ENCODE results near the gene EIPR1.

DNA sequence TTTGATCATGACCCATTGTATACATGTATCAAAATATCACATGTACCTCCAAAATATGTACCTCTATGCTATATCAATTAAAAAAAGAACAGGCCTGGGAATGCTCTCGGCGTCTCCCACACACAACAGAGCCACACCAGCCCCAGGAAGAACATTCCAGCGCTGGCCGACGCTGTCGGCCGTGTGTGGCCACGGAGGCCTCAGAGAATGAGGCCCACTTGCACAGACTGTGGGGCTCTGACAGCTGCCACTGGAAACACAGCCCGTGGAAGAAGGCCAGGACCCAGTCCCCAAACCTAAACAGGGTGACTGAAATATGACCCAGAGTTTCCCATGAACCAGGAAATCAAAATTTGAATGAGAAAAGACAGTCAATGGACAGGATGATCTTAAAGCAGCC lies 69.7 kb downstream of the EIPR1 start:
- TF ChIP-seq NR3C1 (IDR thresholded peaks at IDR 0.05) (no peak), POLR2A (IDR thresholded peaks at IDR 0.05; ENCODE audit: low read length) (no peak), RAD21 (conservative IDR thresholded peaks at IDR 0.05 in 1 of 2, IDR thresholded peaks at IDR 0.05 in 1 of 2) (no peak), MAFK (IDR thresholded peaks at IDR 0.05; ENCODE audit: partially characterized antibody) (no peak), HOXB13 (CRISPR knock-in tag; IDR thresholded peaks at IDR 0.05; ENCODE audit: low read depth) (no peak), JUN (IDR thresholded peaks at IDR 0.05) (no peak)
- TF ChIP-seq, protein P1, sequence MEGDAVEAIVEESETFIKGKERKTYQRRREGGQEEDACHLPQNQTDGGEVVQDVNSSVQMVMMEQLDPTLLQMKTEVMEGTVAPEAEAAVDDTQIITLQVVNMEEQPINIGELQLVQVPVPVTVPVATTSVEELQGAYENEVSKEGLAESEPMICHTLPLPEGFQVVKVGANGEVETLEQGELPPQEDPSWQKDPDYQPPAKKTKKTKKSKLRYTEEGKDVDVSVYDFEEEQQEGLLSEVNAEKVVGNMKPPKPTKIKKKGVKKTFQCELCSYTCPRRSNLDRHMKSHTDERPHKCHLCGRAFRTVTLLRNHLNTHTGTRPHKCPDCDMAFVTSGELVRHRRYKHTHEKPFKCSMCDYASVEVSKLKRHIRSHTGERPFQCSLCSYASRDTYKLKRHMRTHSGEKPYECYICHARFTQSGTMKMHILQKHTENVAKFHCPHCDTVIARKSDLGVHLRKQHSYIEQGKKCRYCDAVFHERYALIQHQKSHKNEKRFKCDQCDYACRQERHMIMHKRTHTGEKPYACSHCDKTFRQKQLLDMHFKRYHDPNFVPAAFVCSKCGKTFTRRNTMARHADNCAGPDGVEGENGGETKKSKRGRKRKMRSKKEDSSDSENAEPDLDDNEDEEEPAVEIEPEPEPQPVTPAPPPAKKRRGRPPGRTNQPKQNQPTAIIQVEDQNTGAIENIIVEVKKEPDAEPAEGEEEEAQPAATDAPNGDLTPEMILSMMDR (IDR thresholded peaks at IDR 0.05): no peak
